22Rv1 (cell line): ENCODE data around the gene JAK3.

Experiments
- ZFX ChIP-seq: fragments of 450-650 bp; IDR thresholded peaks from 2 replicates; pipeline ENCODE4 v1.6.1; 2017; ENCODE audit warnings: antibody characterized with exemption, borderline replicate concordance
- TF ChIP-seq, protein P1 (sequence below): fragments of 450-650 bp; IDR thresholded peaks from 2 replicates; pipeline ENCODE4 v1.5.1; 2017; ENCODE audit warnings: mild to moderate bottlenecking

- TF ChIP-seq, protein P1, sequence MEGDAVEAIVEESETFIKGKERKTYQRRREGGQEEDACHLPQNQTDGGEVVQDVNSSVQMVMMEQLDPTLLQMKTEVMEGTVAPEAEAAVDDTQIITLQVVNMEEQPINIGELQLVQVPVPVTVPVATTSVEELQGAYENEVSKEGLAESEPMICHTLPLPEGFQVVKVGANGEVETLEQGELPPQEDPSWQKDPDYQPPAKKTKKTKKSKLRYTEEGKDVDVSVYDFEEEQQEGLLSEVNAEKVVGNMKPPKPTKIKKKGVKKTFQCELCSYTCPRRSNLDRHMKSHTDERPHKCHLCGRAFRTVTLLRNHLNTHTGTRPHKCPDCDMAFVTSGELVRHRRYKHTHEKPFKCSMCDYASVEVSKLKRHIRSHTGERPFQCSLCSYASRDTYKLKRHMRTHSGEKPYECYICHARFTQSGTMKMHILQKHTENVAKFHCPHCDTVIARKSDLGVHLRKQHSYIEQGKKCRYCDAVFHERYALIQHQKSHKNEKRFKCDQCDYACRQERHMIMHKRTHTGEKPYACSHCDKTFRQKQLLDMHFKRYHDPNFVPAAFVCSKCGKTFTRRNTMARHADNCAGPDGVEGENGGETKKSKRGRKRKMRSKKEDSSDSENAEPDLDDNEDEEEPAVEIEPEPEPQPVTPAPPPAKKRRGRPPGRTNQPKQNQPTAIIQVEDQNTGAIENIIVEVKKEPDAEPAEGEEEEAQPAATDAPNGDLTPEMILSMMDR, result no peak
- no peak for TF ChIP-seq ZFX
Observed at GRCh38 chr19:17837972-17838371, 9.8 kb downstream of the JAK3 start.
